ENCODE measurements around the gene MRTFA. TPM values are rescaled to one million over a fixed set of nuclear protein-coding genes. Genes with fewer than 3 reads are reported as not detected.
A peak's percentile ranks its signal among the peaks of the same experiment; 100 is the strongest.

MRTFA gene
- total and polyA plus RNA-seq, 4 donors = 7.5 to 22.0 (median 9.6) TPM

DNA sequence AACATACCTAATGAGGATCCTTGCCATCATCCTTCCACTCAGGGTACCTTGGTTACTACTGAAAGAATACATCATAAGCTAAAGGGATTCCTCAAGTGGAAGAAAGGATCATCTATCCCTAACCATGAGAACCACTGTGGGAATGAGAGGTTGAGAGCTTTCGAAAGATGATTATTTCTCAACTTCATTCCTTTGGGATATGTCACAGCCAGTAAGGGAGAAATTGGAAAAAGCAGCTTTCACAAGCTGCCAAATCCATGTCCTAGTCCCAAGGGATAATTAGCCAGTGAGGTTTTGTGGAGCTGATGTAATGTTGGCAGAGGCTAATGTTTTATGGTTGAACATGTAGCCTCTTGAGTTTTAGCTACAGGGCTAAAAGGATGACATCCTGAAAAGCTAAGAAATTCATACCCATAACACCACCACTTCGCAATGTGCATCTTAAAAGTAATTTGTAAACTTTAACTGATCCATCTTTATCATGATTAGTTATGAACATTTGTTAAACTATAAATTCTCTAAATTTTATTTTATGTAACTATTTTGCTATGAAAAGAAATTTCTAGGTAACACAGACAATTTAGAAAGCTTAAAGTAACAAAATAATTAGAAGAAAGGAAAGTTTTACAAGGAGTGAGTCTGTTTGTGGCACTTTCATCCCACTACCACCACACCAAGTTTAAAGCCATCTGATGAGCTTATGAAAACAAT, 123.9 kb downstream of the MRTFA start:
- 82% methylated on average over 2 of the region's 2 CpGs for WGBS
- Histone ChIP-seq H3K4me3 (ENCODE audit: low read depth in 1 of 3, low read length in 3 of 3) (no peak overlapping the region), H3K9ac (ENCODE audit: low read depth in 1 of 2, low read length in 2 of 2) (no peak overlapping the region), H3K36me3 (ENCODE audit: control insufficient read depth in 4 of 4, insufficient read depth in 3 of 4, low read depth in 1 of 4, low read length in 3 of 4) (no peaks in the 10 kb centered on the region), H3K27me3 (ENCODE audit: control insufficient read depth in 4 of 4, insufficient read depth in 4 of 4, low read length in 3 of 4) (no peaks in the 10 kb centered on the region), H3K4me1 (ENCODE audit: control insufficient read depth in 4 of 4, insufficient read depth in 4 of 4, low read length in 3 of 4) (peaks cover 6 to 29% (median 24%) of the 10 kb centered on the region in 4 donors), H3K27ac (ENCODE audit: low read depth in 1 of 2, low read length in 2 of 2) (peak overlapping the region; percentile 27 to 51), H3K9me3 (ENCODE audit: control insufficient read depth in 4 of 4, low read length in 3 of 4) (no peaks in the 10 kb centered on the region)
- DNase-seq (ENCODE audit: low spot score) = no peak
- peak in 1 of 2 donors; percentile 12 for TF ChIP-seq RXRA (IDR thresholded peaks at IDR 0.05)
- no peak for TF ChIP-seq FOXA2 (IDR thresholded peaks at IDR 0.05)
- TF ChIP-seq JUND (IDR thresholded peaks at IDR 0.05) = peak; percentile 29 to 58
- TF ChIP-seq FOXA1 (IDR thresholded peaks at IDR 0.05) = no peak
- TF ChIP-seq TAF1 (conservative IDR thresholded peaks at IDR 0.05) = no peak
- no peak for TF ChIP-seq ZBTB33 (IDR thresholded peaks at IDR 0.05)
- TF ChIP-seq YY1 (IDR thresholded peaks at IDR 0.05) = peak; percentile 18
- peak; percentile 45 for TF ChIP-seq NR2F2 (IDR thresholded peaks at IDR 0.05)
- peak; percentile 18 for TF ChIP-seq SP1 (IDR thresholded peaks at IDR 0.05)

DNA sequence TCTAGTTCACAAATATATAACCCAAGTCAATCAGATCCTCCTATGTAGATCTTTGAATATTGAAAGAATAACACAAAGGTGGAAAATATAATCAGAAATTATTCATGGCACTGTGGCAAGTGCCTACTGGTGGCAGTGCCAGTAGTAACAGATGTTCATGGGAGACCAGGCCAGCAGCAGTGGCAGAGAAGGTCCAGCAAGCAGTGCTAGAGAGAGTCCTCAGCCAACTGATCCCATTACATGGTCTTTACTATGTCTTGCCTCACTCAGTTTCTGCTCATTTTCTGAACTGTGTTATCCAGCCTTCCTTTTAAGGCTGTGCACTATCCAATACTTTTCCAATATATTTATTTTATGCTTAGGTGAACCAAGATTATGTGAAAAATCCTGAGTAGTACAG, 124.9 kb downstream of the MRTFA start:
- no peak for DNase-seq (ENCODE audit: low spot score)
- H3K27ac ChIP-seq (ENCODE audit: low read depth in 1 of 2, low read length in 2 of 2) = no peak overlapping the region
- no peaks in the 10 kb centered on the region for H3K9me3 ChIP-seq (ENCODE audit: control insufficient read depth in 4 of 4, low read length in 3 of 4)
- H3K27me3 ChIP-seq (ENCODE audit: control insufficient read depth in 4 of 4, insufficient read depth in 4 of 4, low read length in 3 of 4) = no peaks in the 10 kb centered on the region
- peaks cover 6 to 29% (median 24%) of the 10 kb centered on the region in 4 donors for H3K4me1 ChIP-seq (ENCODE audit: control insufficient read depth in 4 of 4, insufficient read depth in 4 of 4, low read length in 3 of 4)
- H3K9ac ChIP-seq (ENCODE audit: low read depth in 1 of 2, low read length in 2 of 2) = no peak overlapping the region
- H3K4me3 ChIP-seq (ENCODE audit: low read depth in 1 of 3, low read length in 3 of 3) = no peak overlapping the region
- no peaks in the 10 kb centered on the region for H3K36me3 ChIP-seq (ENCODE audit: control insufficient read depth in 4 of 4, insufficient read depth in 3 of 4, low read depth in 1 of 4, low read length in 3 of 4)
- no peak for TF ChIP-seq FOXA2 (IDR thresholded peaks at IDR 0.05)
- TF ChIP-seq ZBTB33 (IDR thresholded peaks at IDR 0.05) = no peak
- no peak for TF ChIP-seq NR2F2 (IDR thresholded peaks at IDR 0.05)
- TF ChIP-seq TAF1 (conservative IDR thresholded peaks at IDR 0.05) = no peak
- TF ChIP-seq JUND (IDR thresholded peaks at IDR 0.05) = no peak
- no peak for TF ChIP-seq YY1 (IDR thresholded peaks at IDR 0.05)
- TF ChIP-seq HNF4A (conservative IDR thresholded peaks at IDR 0.05) = no peak
- no peak for TF ChIP-seq GABPA (IDR thresholded peaks at IDR 0.05 in 1 of 2, conservative IDR thresholded peaks at IDR 0.05 in 1 of 2)
- no peak for TF ChIP-seq FOXA1 (IDR thresholded peaks at IDR 0.05)
- TF ChIP-seq EGR1 (IDR thresholded peaks at IDR 0.05; ENCODE audit: low read depth in 2 of 2) = no peak
- TF ChIP-seq, protein P1, sequence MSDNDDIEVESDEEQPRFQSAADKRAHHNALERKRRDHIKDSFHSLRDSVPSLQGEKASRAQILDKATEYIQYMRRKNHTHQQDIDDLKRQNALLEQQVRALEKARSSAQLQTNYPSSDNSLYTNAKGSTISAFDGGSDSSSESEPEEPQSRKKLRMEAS (IDR thresholded peaks at IDR 0.05) = no peak
